Smooth muscle cell (in vitro differentiated cells): ENCODE results near the gene AFG1L. TPM values are rescaled to one million over a fixed set of nuclear protein-coding genes. Genes with fewer than 3 reads are reported as not detected.

Experiments
- DNase-seq: peaks from one replicate; lab custom pipeline; 2025; ENCODE audit not compliant: unreplicated experiment; lab: John Stamatoyannopoulos, UW
- H2AFZ ChIP-seq: fragments of 200-600 bp; sonication (generic); 2 replicates; pipeline ENCODE4 v1.6.0; 2016; ENCODE audit warnings: antibody characterized with exemption, low read depth, mild to moderate bottlenecking
- H3F3A ChIP-seq: fragments of 200-600 bp; sonication (generic); 2 replicates; pipeline ENCODE4 v1.6.0; 2017; ENCODE audit warnings: antibody characterized with exemption, low read depth
- H3K27ac ChIP-seq: fragments of 200-600 bp; sonication (generic); 2 replicates; pipeline ENCODE4 v1.5.1; 2016; ENCODE audit warnings: low read depth, mild to moderate bottlenecking
- H3K27me3 ChIP-seq: fragments of 200-600 bp; sonication (generic); 2 replicates; pipeline ENCODE4 v1.6.1; 2016; ENCODE audit warnings: low read depth, mild to moderate bottlenecking
- H3K36me3 ChIP-seq: fragments of 200-600 bp; sonication (generic); 2 replicates; pipeline ENCODE4 v1.5.1; 2016; ENCODE audit warnings: low read depth
- H3K4me1 ChIP-seq: fragments of 200-600 bp; sonication (generic); 2 replicates; pipeline ENCODE4 v1.5.1; 2016; ENCODE audit warnings: low read depth
- H3K4me2 ChIP-seq: fragments of 200-600 bp; sonication (generic); 2 replicates; pipeline ENCODE4 v1.6.0; 2016; ENCODE audit warnings: mild to moderate bottlenecking
- H3K4me3 ChIP-seq: fragments of 200-600 bp; sonication (generic); 2 replicates; pipeline ENCODE4 v1.5.1; 2016; ENCODE audit warnings: mild to moderate bottlenecking
- H3K79me2 ChIP-seq: fragments of 200-600 bp; sonication (generic); 2 replicates; pipeline ENCODE4 v1.6.0; 2016; ENCODE audit warnings: low read depth, mild to moderate bottlenecking
- H3K9ac ChIP-seq: fragments of 200-600 bp; sonication (generic); 2 replicates; pipeline ENCODE4 v1.6.0; 2016; ENCODE audit warnings: low read depth
- H3K9me3 ChIP-seq: fragments of 200-600 bp; sonication (generic); replicated peaks from 2 replicates; pipeline ENCODE4 v1.5.1; 2016; ENCODE audit warnings: low read depth
- H4K20me1 ChIP-seq: fragments of 200-600 bp; sonication (generic); 2 replicates; pipeline ENCODE4 v1.6.0; 2016; ENCODE audit warnings: low read depth
- CTCF ChIP-seq: fragments of 200-600 bp; sonication (generic); IDR thresholded peaks from 2 replicates; pipeline ENCODE4 v1.5.1; 2017; ENCODE audit warnings: borderline replicate concordance, mild to moderate bottlenecking, antibody characterized with exemption; ENCODE audit not compliant: insufficient read depth, poor library complexity, severe bottlenecking
- WGBS: methylation state at CpG from one replicate; pipeline ENCODE4 v1.1.7; 2016; ENCODE audit warnings: low lambda C conversion rate; 5-methylcytosine and 5-hydroxymethylcytosine counted together
- polyA plus RNA-seq: library from polyadenylated mRNA; unstranded; fragments of >200 nt; fragmentation: Nextera tagmentation; extraction: Ambion mirVana; gene quantifications from 2 replicates; pipeline ENCODE4 v1.2.1, GENCODE V29; 2016
- total RNA-seq: library from RNA; depleted of rRNA; stranded (reverse); fragments of >200 nt; gene quantifications from 2 replicates; pipeline ENCODE4 v1.2.3, GENCODE V29; 2014

Gene AFG1L
- total and polyA plus RNA-seq, 2 experiments from 2014 or later = 4.0 to 5.7 TPM

- TF ChIP-seq CTCF = no peak
- peaks cover 5% of the 10 kb centered on the region for H3K4me1 ChIP-seq
- H4K20me1 ChIP-seq = peaks cover 5% of the 10 kb centered on the region
- 28% methylated on average over 16 of the region's 16 CpGs for WGBS
- no peaks in the 10 kb centered on the region for H3K27me3 ChIP-seq
- no peaks in the 10 kb centered on the region for H3K36me3 ChIP-seq
- H3K4me2 ChIP-seq = peak overlapping the region; percentile 93
- peak overlapping the region; percentile 93 for H2AFZ ChIP-seq
- peak overlapping the region; percentile 100 for H3K4me3 ChIP-seq
- H3K79me2 ChIP-seq = peaks cover 5% of the 10 kb centered on the region
- peaks cover 6% of the 10 kb centered on the region for H3F3A ChIP-seq
- no peaks in the 10 kb centered on the region for H3K9me3 ChIP-seq
- DNase-seq = no peak
- H3K9ac ChIP-seq = peak overlapping the region; percentile 86
- peak overlapping the region; percentile 99 for H3K27ac ChIP-seq
These were observed 262.1 kb downstream of the AFG1L start for GRCh38 chr6:108556866-108557493.

GRCh38 chr6:108557494-108558371, 262.9 kb downstream of the AFG1L start:
- Histone ChIP-seq H3K4me3 (peak overlapping the region; percentile 100), H3F3A (peaks cover 6% of the 10 kb centered on the region), H3K27me3 (no peaks in the 10 kb centered on the region), H3K27ac (peak overlapping the region; percentile 99), H3K4me1 (peaks cover 5% of the 10 kb centered on the region), H2AFZ (peak overlapping the region; percentile 93), H3K4me2 (peak overlapping the region; percentile 93), H3K79me2 (peaks cover 12% of the 10 kb centered on the region), H3K36me3 (no peaks in the 10 kb centered on the region), H4K20me1 (peaks cover 13% of the 10 kb centered on the region), H3K9ac (peak overlapping the region; percentile 99), H3K9me3 (no peaks in the 10 kb centered on the region)
- TF ChIP-seq CTCF = no peak
- DNase-seq = peak; percentile 91
- 1% methylated on average over 70 of the region's 105 CpGs for WGBS

GRCh38 chr6:108558372-108559096, 263.7 kb downstream of the AFG1L start:
- peak; percentile 91 for DNase-seq
- Histone ChIP-seq H4K20me1 (peaks cover 21% of the 10 kb centered on the region), H3K4me1 (peaks cover 13% of the 10 kb centered on the region), H3K4me3 (peak overlapping the region; percentile 100), H3K27ac (peak overlapping the region; percentile 99), H3K9me3 (no peaks in the 10 kb centered on the region), H3F3A (peaks cover 6% of the 10 kb centered on the region), H3K27me3 (no peaks in the 10 kb centered on the region), H2AFZ (peak overlapping the region; percentile 91), H3K79me2 (peaks cover 20% of the 10 kb centered on the region), H3K4me2 (peak overlapping the region; percentile 98), H3K36me3 (no peaks in the 10 kb centered on the region), H3K9ac (peak overlapping the region; percentile 99)
- no peak for TF ChIP-seq CTCF
- WGBS = 1% methylated on average over 58 of the region's 58 CpGs
